RWPE2 (cell line): ENCODE results near the gene NUP214.

ENCODE experiments used
- ATAC-seq: fragments of 200-7000 bp; cut with Tn5 transposase; 3 replicates; pipeline ENCODE4 v1.9.1; 2021; ENCODE audit warnings: low read depth
- DNase-seq: peaks from one replicate; pipeline ENCODE4 v3.0.0-alpha.2; 2020; ENCODE audit warnings: low spot score
- H3K27ac ChIP-seq: fragments of 450-650 bp; 2 replicates; pipeline ENCODE4 v1.5.1; 2017; ENCODE audit warnings: mild to moderate bottlenecking; ENCODE audit not compliant: poor library complexity, severe bottlenecking
- H3K27me3 ChIP-seq: fragments of 250-450 bp; sonication (Bioruptor Pico); 2 replicates; pipeline ENCODE4 v1.5.1; 2021; ENCODE audit warnings: mild to moderate bottlenecking, moderate library complexity; ENCODE audit not compliant: insufficient read depth, poor library complexity, severe bottlenecking
- H3K36me3 ChIP-seq: fragments of 250-450 bp; sonication (Bioruptor Pico); 2 replicates; pipeline ENCODE4 v1.5.1; 2020; ENCODE audit warnings: low read depth, mild to moderate bottlenecking, moderate library complexity
- H3K4me1 ChIP-seq: fragments of 250-450 bp; sonication (Bioruptor Pico); 2 replicates; pipeline ENCODE4 v1.5.1; 2021; ENCODE audit warnings: mild to moderate bottlenecking, moderate library complexity; ENCODE audit not compliant: insufficient read depth, poor library complexity, severe bottlenecking
- H3K4me3 ChIP-seq: fragments of 250-450 bp; sonication (Bioruptor Pico); 2 replicates; pipeline ENCODE4 v1.5.1; 2021; ENCODE audit warnings: mild to moderate bottlenecking, moderate library complexity; ENCODE audit not compliant: severe bottlenecking
- H3K9me3 ChIP-seq: fragments of 250-450 bp; sonication (Bioruptor Pico); 2 replicates; pipeline ENCODE4 v1.5.1; 2021; ENCODE audit warnings: mild to moderate bottlenecking, moderate library complexity; ENCODE audit not compliant: severe bottlenecking
- TF ChIP-seq, protein P1 (sequence below): fragments of 450-650 bp; IDR thresholded peaks from one replicate; pipeline ENCODE4 v1.5.1; 2017; ENCODE audit warnings: mild to moderate bottlenecking, moderate library complexity; ENCODE audit not compliant: poor library complexity, severe bottlenecking

The NUP214 gene

DNA sequence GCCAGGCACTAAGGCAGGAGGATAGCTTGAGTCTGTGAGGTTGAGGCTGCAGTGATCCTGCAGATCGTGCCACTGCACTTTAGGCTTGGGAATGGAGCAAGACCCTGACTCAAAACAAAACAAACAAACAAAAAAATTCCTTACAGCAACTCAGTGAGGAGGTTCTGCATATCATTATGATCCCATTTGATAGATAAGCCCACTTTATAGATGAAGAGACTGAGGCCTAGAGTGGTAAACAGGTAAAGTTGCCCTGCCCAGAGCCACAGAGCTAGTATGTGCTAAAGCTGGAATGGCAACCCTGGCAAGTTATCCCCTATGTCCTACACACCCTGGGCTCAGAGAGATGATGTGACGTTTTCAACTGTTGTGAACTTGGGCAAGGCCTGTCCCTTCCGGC, 21.9 kb upstream of the NUP214 start:
- no peaks in the 10 kb centered on the region for H3K27me3 ChIP-seq
- H3K9me3 ChIP-seq: peaks cover 6% of the 10 kb centered on the region
- no peak overlapping the region for H3K4me3 ChIP-seq
- no peak overlapping the region for H3K27ac ChIP-seq
- ATAC-seq (no peak), DNase-seq (no peak)
- TF ChIP-seq, protein P1, sequence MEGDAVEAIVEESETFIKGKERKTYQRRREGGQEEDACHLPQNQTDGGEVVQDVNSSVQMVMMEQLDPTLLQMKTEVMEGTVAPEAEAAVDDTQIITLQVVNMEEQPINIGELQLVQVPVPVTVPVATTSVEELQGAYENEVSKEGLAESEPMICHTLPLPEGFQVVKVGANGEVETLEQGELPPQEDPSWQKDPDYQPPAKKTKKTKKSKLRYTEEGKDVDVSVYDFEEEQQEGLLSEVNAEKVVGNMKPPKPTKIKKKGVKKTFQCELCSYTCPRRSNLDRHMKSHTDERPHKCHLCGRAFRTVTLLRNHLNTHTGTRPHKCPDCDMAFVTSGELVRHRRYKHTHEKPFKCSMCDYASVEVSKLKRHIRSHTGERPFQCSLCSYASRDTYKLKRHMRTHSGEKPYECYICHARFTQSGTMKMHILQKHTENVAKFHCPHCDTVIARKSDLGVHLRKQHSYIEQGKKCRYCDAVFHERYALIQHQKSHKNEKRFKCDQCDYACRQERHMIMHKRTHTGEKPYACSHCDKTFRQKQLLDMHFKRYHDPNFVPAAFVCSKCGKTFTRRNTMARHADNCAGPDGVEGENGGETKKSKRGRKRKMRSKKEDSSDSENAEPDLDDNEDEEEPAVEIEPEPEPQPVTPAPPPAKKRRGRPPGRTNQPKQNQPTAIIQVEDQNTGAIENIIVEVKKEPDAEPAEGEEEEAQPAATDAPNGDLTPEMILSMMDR: no peak
- no peaks in the 10 kb centered on the region for H3K4me1 ChIP-seq
- no peaks in the 10 kb centered on the region for H3K36me3 ChIP-seq

DNA sequence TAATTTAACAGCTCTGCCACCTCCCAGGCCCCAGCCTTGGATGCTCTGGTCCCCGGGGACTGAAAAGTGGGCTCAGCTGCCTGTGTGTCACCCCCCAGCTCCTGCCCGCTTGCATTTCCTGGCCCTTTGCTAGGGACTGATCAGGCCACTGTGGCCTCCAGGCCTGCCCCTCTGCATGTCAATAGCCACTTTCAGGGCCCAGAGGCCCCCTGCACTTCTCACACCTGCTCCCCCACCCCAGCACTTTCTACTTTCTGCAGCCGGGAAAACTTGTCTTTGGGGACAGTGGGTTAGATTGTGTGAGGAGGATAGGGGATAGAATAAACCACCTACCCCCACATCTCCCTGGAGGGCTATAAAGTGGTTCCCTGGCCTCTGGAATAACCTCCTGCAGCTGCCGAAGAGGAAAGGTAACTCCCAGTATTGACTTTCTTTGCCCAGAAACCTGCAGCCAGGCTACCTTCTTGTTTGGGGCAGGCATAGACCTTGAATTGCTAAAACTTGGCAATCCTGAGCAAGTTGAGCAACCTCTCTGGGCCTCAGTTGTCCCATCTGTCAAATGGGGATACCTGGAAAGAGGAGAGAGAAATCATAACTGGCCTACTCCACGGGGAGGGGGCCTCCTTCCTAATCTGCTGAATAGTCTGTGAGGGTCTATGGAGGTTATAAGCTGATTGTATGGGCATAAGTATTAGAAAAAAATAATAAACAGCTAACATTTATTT, 21.2 kb upstream of the NUP214 start:
- Histone ChIP-seq H3K27me3 (no peaks in the 10 kb centered on the region), H3K27ac (no peak overlapping the region), H3K36me3 (no peaks in the 10 kb centered on the region), H3K4me3 (no peak overlapping the region), H3K9me3 (peaks cover 4% of the 10 kb centered on the region), H3K4me1 (no peaks in the 10 kb centered on the region)
- no peak for ATAC-seq
- TF ChIP-seq, protein P1: no peak
- no peak for DNase-seq

DNA sequence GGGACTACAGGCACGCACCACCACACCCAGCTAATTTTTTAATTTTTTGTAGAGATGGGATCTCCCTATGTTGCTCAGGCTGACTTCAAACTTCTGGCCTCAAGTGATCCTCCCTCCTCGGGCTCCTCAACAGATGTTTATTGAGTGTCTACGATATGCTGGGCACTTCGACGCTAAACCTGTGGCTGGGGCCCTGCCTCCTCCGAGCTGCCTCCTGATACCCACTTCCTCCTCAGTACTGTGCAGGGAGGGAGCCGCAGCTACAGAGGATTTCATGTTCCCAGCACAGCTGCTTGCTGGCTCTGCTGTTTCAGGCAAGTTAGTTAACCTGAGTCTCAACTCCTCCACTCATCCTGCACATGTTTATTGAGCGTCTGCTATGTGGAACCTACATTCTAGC, 19.4 kb upstream of the NUP214 start:
- H3K36me3 ChIP-seq: no peaks in the 10 kb centered on the region
- peaks cover 6% of the 10 kb centered on the region for H3K9me3 ChIP-seq
- H3K4me3 ChIP-seq: no peak overlapping the region
- no peak for DNase-seq
- no peaks in the 10 kb centered on the region for H3K27me3 ChIP-seq
- ATAC-seq: no peak
- H3K4me1 ChIP-seq: no peaks in the 10 kb centered on the region
- H3K27ac ChIP-seq: no peak overlapping the region
- TF ChIP-seq, protein P1: no peak

DNA sequence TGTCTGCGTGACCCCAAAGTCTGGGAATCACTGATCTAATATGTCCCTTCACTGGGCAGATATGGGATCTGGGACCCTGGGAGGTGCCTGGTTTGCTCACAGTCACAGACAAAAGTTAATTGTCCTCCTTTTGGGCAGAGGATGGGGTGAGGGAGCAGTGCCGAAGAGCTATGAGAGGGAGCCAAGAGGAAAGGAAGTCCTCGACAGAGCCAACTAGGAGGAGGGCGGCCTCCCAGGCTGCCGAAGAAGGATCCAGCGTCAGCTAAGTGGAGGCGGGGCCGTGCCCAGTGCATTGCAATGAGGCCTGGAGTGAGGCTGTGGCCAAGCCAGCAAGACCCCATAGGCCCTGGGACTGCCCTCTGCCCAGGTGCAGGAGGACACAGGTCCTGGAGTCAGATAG, 17.6 kb upstream of the NUP214 start:
- TF ChIP-seq, protein P1: no peak
- H3K36me3 ChIP-seq: no peaks in the 10 kb centered on the region

DNA sequence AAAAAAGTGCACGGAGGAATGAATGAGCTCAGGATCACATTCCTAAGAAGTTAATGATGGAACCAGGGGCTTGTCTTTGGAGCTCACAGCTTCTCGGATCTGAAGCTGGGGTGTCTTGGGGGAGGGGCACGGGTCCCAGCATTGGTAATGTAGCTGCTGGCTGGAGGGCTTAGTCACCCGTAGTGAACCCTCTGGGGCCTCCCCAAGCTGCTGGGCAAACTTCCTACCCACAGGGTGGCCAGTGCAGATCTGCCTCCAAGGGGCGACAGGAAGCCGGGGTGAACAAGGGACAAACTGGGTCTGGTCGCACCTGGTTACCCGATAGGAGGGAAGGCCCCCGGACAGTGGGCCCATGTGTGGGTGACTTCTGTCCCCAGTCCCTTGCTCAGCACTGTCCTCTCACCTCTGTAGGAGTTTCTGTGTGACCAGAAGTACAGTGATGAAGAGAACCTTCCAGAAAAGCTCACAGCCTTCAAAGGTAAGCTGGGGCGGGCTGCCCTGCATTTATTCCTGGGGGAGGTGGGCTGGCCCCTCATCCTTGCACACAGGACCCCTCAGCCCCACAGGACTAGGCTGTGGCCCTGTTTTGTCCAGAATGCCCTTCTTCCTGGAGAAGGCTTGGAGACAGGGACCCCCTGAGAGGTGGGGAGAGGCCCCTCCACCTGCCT, 14.1 kb upstream of the NUP214 start:
- ATAC-seq (no peak), DNase-seq (peak; percentile 35)
- Histone ChIP-seq H3K4me1 (peaks cover 9% of the 10 kb centered on the region), H3K36me3 (no peaks in the 10 kb centered on the region), H3K9me3 (peaks cover 8% of the 10 kb centered on the region), H3K27ac (no peak overlapping the region), H3K27me3 (no peaks in the 10 kb centered on the region), H3K4me3 (no peak overlapping the region)
- TF ChIP-seq, protein P1: no peak

More for the DNA sequence above, 17.6 kb upstream of the NUP214 start:
- no peaks in the 10 kb centered on the region for H3K27me3 ChIP-seq
- peaks cover 5% of the 10 kb centered on the region for H3K4me1 ChIP-seq
- ATAC-seq (no peak), DNase-seq (no peak)
- H3K9me3 ChIP-seq: peaks cover 9% of the 10 kb centered on the region
- no peak overlapping the region for H3K4me3 ChIP-seq
- no peak overlapping the region for H3K27ac ChIP-seq
